ENCODE measurements around the gene POLR3E. TPM values are rescaled to one million over a fixed set of nuclear protein-coding genes. Genes with fewer than 3 reads are reported as not detected.

Gene POLR3E
- total RNA-seq, 1 experiment from 2014 or later, result 103 TPM

GRCh38 chr16:22264786-22265185, 32.4 kb upstream of the POLR3E start:
- no peak for TF ChIP-seq CTCF (conservative IDR thresholded peaks at IDR 0.05)
- no peak overlapping the region for H2AK5ac ChIP-seq (ENCODE audit: insufficient read length, low read length)
- H4K8ac ChIP-seq (replicated peaks; ENCODE audit: insufficient read length, low read depth, low read length), result peak overlapping the region; percentile 65
- no peak overlapping the region for H2AFZ ChIP-seq (ENCODE audit: low read length)
- no peaks in the 10 kb centered on the region for H3K79me1 ChIP-seq (ENCODE audit: insufficient read depth, low read depth, low read length, poor library complexity, severe bottlenecking)
- no peaks in the 10 kb centered on the region for H4K20me1 ChIP-seq (ENCODE audit: control insufficient read depth, insufficient read depth, insufficient read length)
- H4K91ac ChIP-seq (ENCODE audit: insufficient read length, low read depth, low read length), result no peak overlapping the region
- DNase-seq, result no peak
- no peaks in the 10 kb centered on the region for H3K23me2 ChIP-seq (ENCODE audit: insufficient read length, low read depth, low read length, poor library complexity, severe bottlenecking)
- H3K9ac ChIP-seq (ENCODE audit: extremely low read depth, insufficient read length, low read length), result no peak overlapping the region
- H4K5ac ChIP-seq (ENCODE audit: insufficient read length, low read depth, low read length), result no peak overlapping the region
- H3K18ac ChIP-seq (ENCODE audit: insufficient read length, low read depth, low read length), result no peak overlapping the region
- WGBS (ENCODE audit: extremely low coverage, insufficient read length, low lambda C conversion rate), result no CpG with 5 or more reads among the region's 7 CpGs
- Mint-ChIP-seq H3K36me3 (ENCODE audit: insufficient read depth in 1 of 3, low read depth in 3 of 3) (peaks cover 23 to 41% (median 28%) of the 10 kb centered on the region in 3 experiments), H3K9me3 (no peaks in the 10 kb centered on the region; a peak in 1 of 5 replicates), H3K27me3 (ENCODE audit: low read depth) (no peaks in the 10 kb centered on the region), H3K4me3 (no peak overlapping the region), H3K4me1 (no peaks in the 10 kb centered on the region), H3K27ac (no peak overlapping the region; a peak in 1 of 7 replicates)
- H3T11ph ChIP-seq (ENCODE audit: low read length), result no peak overlapping the region
- H2BK15ac ChIP-seq (ENCODE audit: low read depth, low read length), result no peak overlapping the region
- H2BK120ac ChIP-seq (ENCODE audit: low read depth, low read length, poor library complexity, severe bottlenecking), result no peak overlapping the region
- no peak overlapping the region for H2BK20ac ChIP-seq (ENCODE audit: low read depth, low read length, poor library complexity, severe bottlenecking)
- no peaks in the 10 kb centered on the region for H3K27me3 ChIP-seq (ENCODE audit: insufficient read depth, low read length)
- H3K4me2 ChIP-seq (ENCODE audit: insufficient read depth, insufficient read length, low read length), result no peak overlapping the region
- H3K4me1 ChIP-seq (ENCODE audit: insufficient read depth, low read length), result no peaks in the 10 kb centered on the region
- H3K14ac ChIP-seq (ENCODE audit: insufficient read depth, low read length), result no peak overlapping the region
- no peak overlapping the region for H3K56ac ChIP-seq (ENCODE audit: insufficient read length, low read depth, low read length)
- H3K79me2 ChIP-seq (ENCODE audit: insufficient read depth, low read length), result no peaks in the 10 kb centered on the region
- H3K4ac ChIP-seq (ENCODE audit: low read depth, low read length), result no peak overlapping the region
- no peak overlapping the region for H2BK12ac ChIP-seq (ENCODE audit: insufficient read length, low read depth, low read length)
- H3K27ac ChIP-seq (ENCODE audit: insufficient read length, low read depth, low read length), result no peak overlapping the region
- no peaks in the 10 kb centered on the region for H3K9me3 ChIP-seq (ENCODE audit: control insufficient read depth, low read depth, low read length)
- H3K23ac ChIP-seq (ENCODE audit: insufficient read length, low read depth, low read length), result no peak overlapping the region
- no peak overlapping the region for H2BK5ac ChIP-seq (ENCODE audit: insufficient read length, low read length)
